H9 (cell line): ENCODE results near the gene GCLC. TPM values are rescaled to one million over a fixed set of nuclear protein-coding genes. Genes with fewer than 3 reads are reported as not detected.

Experiments
- DNase-seq: peaks from one replicate; pipeline ENCODE4 v3.0.0-alpha.2; 2017
- H2AFZ ChIP-seq: one replicate; pipeline ENCODE4 v1.6.1; 2013; ENCODE audit warnings: mild to moderate bottlenecking, low read length, control low read depth, moderate library complexity
- H2AK5ac ChIP-seq: 2 replicates; pipeline ENCODE4 v1.6.1; 2013; ENCODE audit warnings: low read length, control low read depth, mixed read lengths; ENCODE audit not compliant: insufficient read length
- H2BK120ac ChIP-seq: one replicate; pipeline ENCODE4 v1.6.1; 2013; ENCODE audit warnings: low read depth, mild to moderate bottlenecking, low read length, control low read depth, inconsistent platforms; ENCODE audit not compliant: poor library complexity, severe bottlenecking
- H2BK12ac ChIP-seq: 2 replicates; pipeline ENCODE4 v1.6.1; 2013; ENCODE audit warnings: low read length, control low read depth, mixed read lengths, low read depth; ENCODE audit not compliant: insufficient read length
- H2BK15ac ChIP-seq: 2 replicates; pipeline ENCODE4 v1.6.1; 2013; ENCODE audit warnings: low read depth, low read length, control low read depth
- H2BK20ac ChIP-seq: one replicate; pipeline ENCODE4 v1.6.1; 2013; ENCODE audit warnings: low read depth, mild to moderate bottlenecking, low read length, control low read depth, inconsistent platforms; ENCODE audit not compliant: poor library complexity, severe bottlenecking
- H2BK5ac ChIP-seq: 2 replicates; pipeline ENCODE4 v1.6.1; 2013; ENCODE audit warnings: low read length, control low read depth, mixed read lengths; ENCODE audit not compliant: insufficient read length
- H3K14ac ChIP-seq: 2 replicates; pipeline ENCODE4 v1.6.1; 2013; ENCODE audit warnings: low read length, control low read depth; ENCODE audit not compliant: insufficient read depth
- H3K18ac ChIP-seq: 2 replicates; pipeline ENCODE4 v1.6.1; 2013; ENCODE audit warnings: low read depth, mild to moderate bottlenecking, mixed read lengths, low read length, control low read depth; ENCODE audit not compliant: insufficient read length
- H3K23ac ChIP-seq: 2 replicates; pipeline ENCODE4 v1.6.1; 2013; ENCODE audit warnings: low read length, control low read depth, mixed read lengths, low read depth; ENCODE audit not compliant: insufficient read length
- H3K23me2 ChIP-seq: 2 replicates; pipeline ENCODE4 v1.6.1; 2013; ENCODE audit warnings: low read depth, mild to moderate bottlenecking, mixed read lengths, low read length, control low read depth; ENCODE audit not compliant: insufficient read length, poor library complexity, severe bottlenecking
- H3K27ac ChIP-seq: 2 replicates; pipeline ENCODE4 v1.5.1; 2013; ENCODE audit warnings: low read length, control low read depth, mixed read lengths, low read depth; ENCODE audit not compliant: insufficient read length
- H3K27me3 ChIP-seq: 2 replicates; pipeline ENCODE4 v1.6.1; 2013; ENCODE audit warnings: low read length, control low read depth, inconsistent platforms; ENCODE audit not compliant: insufficient read depth
- H3K4ac ChIP-seq: 2 replicates; pipeline ENCODE4 v1.6.1; 2013; ENCODE audit warnings: low read depth, mild to moderate bottlenecking, control low read depth, inconsistent platforms, low read length, moderate library complexity
- H3K4me1 ChIP-seq: 2 replicates; pipeline ENCODE4 v1.6.1; 2013; ENCODE audit warnings: low read length, control low read depth, inconsistent platforms; ENCODE audit not compliant: insufficient read depth
- H3K4me2 ChIP-seq: 2 replicates; pipeline ENCODE4 v1.6.1; 2013; ENCODE audit warnings: low read length, control low read depth, mixed read lengths; ENCODE audit not compliant: insufficient read length, insufficient read depth
- H3K56ac ChIP-seq: 2 replicates; pipeline ENCODE4 v1.6.1; 2013; ENCODE audit warnings: low read depth, mild to moderate bottlenecking, mixed read lengths, low read length, control low read depth; ENCODE audit not compliant: insufficient read length
- H3K79me1 ChIP-seq: 2 replicates; pipeline ENCODE4 v1.6.1; 2013; ENCODE audit warnings: low read depth, mild to moderate bottlenecking, moderate library complexity, low read length, control low read depth, inconsistent platforms; ENCODE audit not compliant: insufficient read depth, poor library complexity, severe bottlenecking
- H3K79me2 ChIP-seq: 2 replicates; pipeline ENCODE4 v1.6.1; 2013; ENCODE audit warnings: low read length, control low read depth, inconsistent platforms; ENCODE audit not compliant: insufficient read depth
- H3K9ac ChIP-seq: 2 replicates; pipeline ENCODE4 v1.6.1; 2013; ENCODE audit warnings: low read length, control low read depth, mixed read lengths; ENCODE audit not compliant: insufficient read length; ENCODE audit errors: extremely low read depth
- H3K9me3 ChIP-seq: one replicate; pipeline ENCODE4 v1.6.1; 2013; ENCODE audit warnings: low read depth, low read length, inconsistent platforms; ENCODE audit not compliant: control insufficient read depth
- H3T11ph ChIP-seq: one replicate; pipeline ENCODE4 v1.6.1; 2013; ENCODE audit warnings: mild to moderate bottlenecking, low read length, control low read depth, inconsistent platforms
- H4K20me1 ChIP-seq: one replicate; pipeline ENCODE4 v1.6.1; 2013; ENCODE audit not compliant: control insufficient read depth, insufficient read length, insufficient read depth
- H4K5ac ChIP-seq: 2 replicates; pipeline ENCODE4 v1.6.1; 2013; ENCODE audit warnings: low read depth, mild to moderate bottlenecking, mixed read lengths, low read length, control low read depth; ENCODE audit not compliant: insufficient read length
- H4K8ac ChIP-seq: replicated peaks from 2 replicates; pipeline ENCODE4 v1.6.1; 2013; ENCODE audit warnings: low read length, control low read depth, mixed read lengths, low read depth; ENCODE audit not compliant: insufficient read length
- H4K91ac ChIP-seq: 2 replicates; pipeline ENCODE4 v1.6.1; 2013; ENCODE audit warnings: low read depth, mild to moderate bottlenecking, moderate library complexity, mixed read lengths, low read length, control low read depth; ENCODE audit not compliant: insufficient read length
- H3K27ac Mint-ChIP-seq, 3 experiments: 2 replicates in 2 of 3; 3 replicates in 1 of 3; pipeline ENCODE4 v1.8.0; 2020 to 2021; ENCODE audit warnings: mixed read lengths in 3 of 3, mild to moderate bottlenecking in 1 of 3, moderate library complexity in 1 of 3
- H3K27me3 Mint-ChIP-seq: 2 replicates; pipeline ENCODE4 v1.8.0; 2021; ENCODE audit warnings: low read depth, mild to moderate bottlenecking, moderate library complexity, mixed read lengths
- H3K36me3 Mint-ChIP-seq, 3 experiments: 2 replicates in 2 of 3; 3 replicates in 1 of 3; pipeline ENCODE4 v1.8.0; 2020 to 2021; ENCODE audit warnings: low read depth in 3 of 3, mixed read lengths in 3 of 3; ENCODE audit not compliant: insufficient read depth in 1 of 3
- H3K4me1 Mint-ChIP-seq, 2 experiments: 2 replicates each; pipeline ENCODE4 v1.8.0; 2020; ENCODE audit warnings: mixed read lengths in 2 of 2
- H3K4me3 Mint-ChIP-seq, 2 experiments: 2 replicates in 1 of 2; 3 replicates in 1 of 2; pipeline ENCODE4 v1.8.0; 2020 to 2021; ENCODE audit warnings: mild to moderate bottlenecking in 2 of 2, mixed read lengths in 2 of 2, moderate library complexity in 1 of 2
- H3K9me3 Mint-ChIP-seq, 2 experiments: 2 replicates in 1 of 2; 3 replicates in 1 of 2; pipeline ENCODE4 v1.8.0; 2020; ENCODE audit warnings: mild to moderate bottlenecking in 2 of 2, mixed read lengths in 2 of 2, moderate library complexity in 1 of 2
- WGBS: extraction: QIAGEN DNeasy Blood & Tissue Kit; methylation state at CpG from one replicate; pipeline ENCODE4 v1.1.7; 2013; ENCODE audit warnings: missing lambda C conversion rate, low lambda C conversion rate, mixed read lengths; ENCODE audit not compliant: insufficient read length; ENCODE audit errors: extremely low coverage; 5-methylcytosine and 5-hydroxymethylcytosine counted together
- total RNA-seq: library from RNA; stranded (reverse); gene quantifications from 2 replicates; pipeline ENCODE4 v1.2.1, GENCODE V29; 2021
- TF ChIP-seq, protein P1 (sequence below): fragments of 200-600 bp; sonication (generic); conservative IDR thresholded peaks from 3 replicates; pipeline ENCODE4 v1.8.0; 2021; ENCODE audit warnings: antibody characterized with exemption, mild to moderate bottlenecking

Gene GCLC
- total RNA-seq, 1 experiment from 2014 or later = 55.5 TPM

- Mint-ChIP-seq H3K4me3 (no peak overlapping the region), H3K4me1 (peaks cover 4 to 12% of the 10 kb centered on the region in 2 experiments; a peak in 3 of 4 replicates), H3K27ac (no peak overlapping the region), H3K9me3 (peaks cover 3 to 4% of the 10 kb centered on the region in 2 experiments; a peak in 3 of 5 replicates), H3K27me3 (peaks cover 6% of the 10 kb centered on the region), H3K36me3 (peaks cover 0 to 12% (median 7%) of the 10 kb centered on the region in 3 experiments; a peak in 4 of 7 replicates)
- no peak overlapping the region for H3K14ac ChIP-seq
- TF ChIP-seq, protein P1, sequence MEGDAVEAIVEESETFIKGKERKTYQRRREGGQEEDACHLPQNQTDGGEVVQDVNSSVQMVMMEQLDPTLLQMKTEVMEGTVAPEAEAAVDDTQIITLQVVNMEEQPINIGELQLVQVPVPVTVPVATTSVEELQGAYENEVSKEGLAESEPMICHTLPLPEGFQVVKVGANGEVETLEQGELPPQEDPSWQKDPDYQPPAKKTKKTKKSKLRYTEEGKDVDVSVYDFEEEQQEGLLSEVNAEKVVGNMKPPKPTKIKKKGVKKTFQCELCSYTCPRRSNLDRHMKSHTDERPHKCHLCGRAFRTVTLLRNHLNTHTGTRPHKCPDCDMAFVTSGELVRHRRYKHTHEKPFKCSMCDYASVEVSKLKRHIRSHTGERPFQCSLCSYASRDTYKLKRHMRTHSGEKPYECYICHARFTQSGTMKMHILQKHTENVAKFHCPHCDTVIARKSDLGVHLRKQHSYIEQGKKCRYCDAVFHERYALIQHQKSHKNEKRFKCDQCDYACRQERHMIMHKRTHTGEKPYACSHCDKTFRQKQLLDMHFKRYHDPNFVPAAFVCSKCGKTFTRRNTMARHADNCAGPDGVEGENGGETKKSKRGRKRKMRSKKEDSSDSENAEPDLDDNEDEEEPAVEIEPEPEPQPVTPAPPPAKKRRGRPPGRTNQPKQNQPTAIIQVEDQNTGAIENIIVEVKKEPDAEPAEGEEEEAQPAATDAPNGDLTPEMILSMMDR = no peak
- no peaks in the 10 kb centered on the region for H3K23me2 ChIP-seq
- H3K23ac ChIP-seq = no peak overlapping the region
- H4K5ac ChIP-seq = no peak overlapping the region
- 0 out of 2 replicates have a peak, but pooled peaks cover 2% of the 10 kb centered on the region for H3K4me1 ChIP-seq
- H3K18ac ChIP-seq = no peak overlapping the region
- no peak overlapping the region for H4K91ac ChIP-seq
- no peaks in the 10 kb centered on the region for H3K9me3 ChIP-seq
- no peak overlapping the region for H2BK12ac ChIP-seq
- H2BK15ac ChIP-seq = no peak overlapping the region
- H2BK5ac ChIP-seq = no peak overlapping the region
- H2AFZ ChIP-seq = no peak overlapping the region
- H3K79me1 ChIP-seq = no peaks in the 10 kb centered on the region
- H3K4ac ChIP-seq = no peak overlapping the region
- no peak overlapping the region for H2AK5ac ChIP-seq
- no peak overlapping the region for H3K27ac ChIP-seq
- no peak overlapping the region for H3K56ac ChIP-seq
- no peak overlapping the region for H4K8ac ChIP-seq
- no peak overlapping the region for H2BK20ac ChIP-seq
- no peaks in the 10 kb centered on the region for H3K79me2 ChIP-seq
- no peak overlapping the region for H3K4me2 ChIP-seq
- no CpG with 5 or more reads among the region's 2 CpGs for WGBS
- DNase-seq = no peak
- H3K9ac ChIP-seq = no peak overlapping the region
- no peak overlapping the region for H3T11ph ChIP-seq
- no peak overlapping the region for H2BK120ac ChIP-seq
- H3K27me3 ChIP-seq = no peaks in the 10 kb centered on the region
- no peaks in the 10 kb centered on the region for H4K20me1 ChIP-seq
Measured at GRCh38 chr6:53493635-53494025, 51.3 kb downstream of the GCLC start.
